ENCODE measurements around the gene DNAJC5.

Gene DNAJC5

DNA sequence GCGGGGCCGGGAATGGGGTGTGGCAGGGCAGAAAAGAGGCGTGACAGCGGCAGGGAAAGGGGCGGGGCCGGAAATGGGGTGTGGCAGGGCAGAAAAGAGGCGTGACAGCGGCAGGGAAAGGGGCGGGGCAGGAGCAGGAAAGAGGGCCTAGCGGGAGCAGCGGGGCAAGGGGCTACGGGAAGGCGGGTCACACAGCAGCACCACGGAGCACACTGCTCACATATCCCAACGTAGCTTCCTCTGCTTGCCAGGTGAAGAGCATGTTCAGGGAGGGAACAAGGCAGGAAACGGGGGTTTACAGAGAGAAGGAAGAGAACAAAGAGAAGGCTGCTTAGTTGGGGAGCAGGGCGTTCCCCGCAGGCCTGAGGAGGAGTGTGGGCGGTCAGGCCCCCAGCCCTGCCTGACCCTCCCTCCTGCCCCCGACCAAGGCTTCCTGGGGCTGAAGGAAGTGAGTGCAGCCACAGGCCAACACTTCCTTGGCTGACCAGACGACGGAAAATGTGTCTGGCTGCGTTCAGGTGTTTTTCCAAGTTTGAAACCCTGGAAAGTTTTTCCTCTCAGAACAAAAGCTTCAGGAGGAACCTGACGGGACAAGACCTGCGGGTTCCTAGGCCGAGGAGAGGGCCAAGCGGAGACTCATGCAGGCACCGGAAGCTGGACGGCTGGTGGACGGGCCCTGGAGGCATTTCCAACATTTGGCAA is 47.5 kb downstream of the DNAJC5 start:
- peak; percentile 49 for DNase-seq

DNA sequence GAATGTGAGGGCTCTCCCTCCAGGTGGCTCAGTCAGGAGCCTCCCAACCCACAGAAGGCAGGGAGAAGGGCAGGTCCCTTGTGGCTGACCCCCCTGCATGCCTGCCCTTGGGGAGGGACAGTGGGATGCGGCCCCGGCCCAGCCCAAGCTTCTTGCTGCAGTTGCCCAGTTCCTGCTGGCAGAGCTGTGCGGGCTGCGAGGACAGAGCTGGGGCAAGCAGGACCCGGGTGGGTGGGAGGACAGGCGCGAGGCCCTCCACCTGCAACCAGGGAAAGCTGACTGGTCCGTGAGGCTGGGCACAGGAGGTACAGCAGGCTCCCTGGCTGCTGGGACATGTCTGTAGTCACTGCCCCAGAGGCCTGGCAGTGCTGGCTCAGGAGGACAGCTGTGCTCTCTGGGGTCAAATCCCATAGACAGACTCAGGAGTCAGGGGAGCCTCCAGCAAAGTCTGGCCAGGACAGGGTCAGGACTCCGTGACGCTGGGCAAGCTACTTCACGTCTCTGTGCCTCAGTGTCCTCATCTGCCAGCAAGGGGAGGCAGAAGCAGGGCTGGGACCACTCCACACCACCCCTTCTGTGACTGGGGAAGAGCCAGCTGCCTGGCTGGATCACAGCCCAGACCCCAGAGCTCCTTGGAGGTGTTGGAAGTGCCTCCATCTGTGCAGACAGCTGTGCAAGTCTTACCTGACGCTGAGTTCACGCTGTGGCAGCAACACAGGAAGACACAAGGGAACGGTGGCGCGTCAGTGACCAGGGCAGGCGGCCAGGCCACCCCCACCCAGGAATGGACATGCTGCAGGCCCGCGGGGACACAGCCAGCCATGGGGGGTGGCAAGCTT is 48.3 kb downstream of the DNAJC5 start:
- no peak for DNase-seq

DNA sequence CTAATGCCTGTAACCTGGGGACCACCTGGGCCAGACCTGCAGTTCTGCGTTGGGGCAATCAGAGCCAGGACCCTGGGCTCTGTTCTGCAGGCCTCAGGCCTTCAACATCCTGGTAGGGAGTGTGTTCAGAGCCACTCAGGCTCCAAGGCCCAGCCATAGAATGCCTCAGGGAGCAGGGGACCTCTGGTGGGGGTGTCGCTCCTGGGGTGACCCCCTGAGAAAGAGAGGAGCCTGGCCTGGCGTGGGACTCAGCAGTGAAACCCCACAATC is 48.8 kb downstream of the DNAJC5 start:
- DNase-seq = no peak

DNA sequence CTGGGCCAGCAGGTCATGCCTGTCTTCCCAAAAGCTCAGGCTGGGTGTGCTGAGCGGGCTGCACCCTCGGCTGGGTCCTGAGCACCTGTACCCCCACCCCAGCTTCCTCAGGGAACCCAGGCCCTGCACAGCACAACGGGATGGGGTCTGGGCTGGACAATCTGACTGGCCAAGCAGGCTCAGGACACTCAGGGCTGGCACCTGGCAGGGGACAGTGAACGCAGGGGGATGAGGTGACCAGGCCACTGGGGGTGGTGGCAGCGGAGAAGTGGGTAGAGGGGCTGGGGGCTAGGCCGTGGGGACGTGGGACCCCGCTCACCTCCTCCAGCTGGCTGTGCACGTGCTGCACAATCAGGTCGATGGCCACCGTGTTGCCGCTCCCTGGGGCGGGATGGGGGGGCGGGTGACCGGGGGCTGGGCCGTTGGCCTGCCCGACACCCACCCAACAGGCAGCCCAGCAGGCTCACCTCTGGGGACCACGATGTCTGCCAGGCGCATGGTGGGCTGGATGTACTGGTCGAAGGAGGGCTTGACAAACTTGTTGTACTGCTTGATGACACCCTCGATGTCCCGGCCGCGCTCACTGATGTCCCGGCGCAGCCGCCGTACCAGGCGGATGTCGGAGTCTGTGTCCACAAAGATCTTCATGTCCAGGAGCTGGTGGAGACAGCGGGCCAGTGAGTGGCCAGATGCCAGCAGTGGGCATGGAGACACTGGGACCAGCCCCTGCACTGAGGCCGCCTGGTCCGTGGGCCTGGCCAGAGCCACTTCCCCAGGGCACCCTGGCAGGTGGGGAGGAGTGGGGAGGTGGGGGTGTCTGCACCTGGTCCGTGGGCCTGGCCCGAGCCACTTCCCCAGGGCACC is 49.4 kb downstream of the DNAJC5 start:
- no peak for DNase-seq

DNA sequence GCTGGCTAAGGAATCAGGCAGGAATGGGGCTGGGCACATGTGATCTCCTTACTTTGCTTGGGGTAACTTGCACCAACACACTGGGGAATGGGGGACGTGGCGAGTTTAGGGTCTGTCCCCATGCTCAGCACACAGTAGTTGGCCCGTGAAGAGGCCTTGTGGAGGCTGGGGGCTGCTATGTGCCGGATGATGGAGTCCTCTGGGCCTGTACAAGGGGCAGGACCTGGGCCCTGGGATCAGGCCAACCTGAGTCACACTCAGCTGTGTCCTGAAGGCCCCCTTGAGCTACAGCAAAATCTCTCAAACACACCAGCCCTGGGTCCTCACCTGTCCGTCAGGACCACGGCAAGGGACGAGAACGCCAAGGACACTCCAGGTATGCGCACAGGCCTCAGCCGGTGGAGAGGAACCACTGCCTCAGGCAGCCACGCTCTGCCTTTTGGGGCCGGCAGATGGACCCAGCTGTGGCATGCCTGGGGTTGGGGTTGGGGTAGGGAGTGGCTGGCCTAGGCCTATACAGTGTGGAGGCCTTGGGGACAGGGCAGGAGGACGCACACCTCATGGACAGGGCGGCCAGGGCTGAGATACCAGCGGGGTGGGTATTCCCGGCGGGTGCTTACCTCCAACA is 50.2 kb downstream of the DNAJC5 start:
- no peak for DNase-seq

DNA sequence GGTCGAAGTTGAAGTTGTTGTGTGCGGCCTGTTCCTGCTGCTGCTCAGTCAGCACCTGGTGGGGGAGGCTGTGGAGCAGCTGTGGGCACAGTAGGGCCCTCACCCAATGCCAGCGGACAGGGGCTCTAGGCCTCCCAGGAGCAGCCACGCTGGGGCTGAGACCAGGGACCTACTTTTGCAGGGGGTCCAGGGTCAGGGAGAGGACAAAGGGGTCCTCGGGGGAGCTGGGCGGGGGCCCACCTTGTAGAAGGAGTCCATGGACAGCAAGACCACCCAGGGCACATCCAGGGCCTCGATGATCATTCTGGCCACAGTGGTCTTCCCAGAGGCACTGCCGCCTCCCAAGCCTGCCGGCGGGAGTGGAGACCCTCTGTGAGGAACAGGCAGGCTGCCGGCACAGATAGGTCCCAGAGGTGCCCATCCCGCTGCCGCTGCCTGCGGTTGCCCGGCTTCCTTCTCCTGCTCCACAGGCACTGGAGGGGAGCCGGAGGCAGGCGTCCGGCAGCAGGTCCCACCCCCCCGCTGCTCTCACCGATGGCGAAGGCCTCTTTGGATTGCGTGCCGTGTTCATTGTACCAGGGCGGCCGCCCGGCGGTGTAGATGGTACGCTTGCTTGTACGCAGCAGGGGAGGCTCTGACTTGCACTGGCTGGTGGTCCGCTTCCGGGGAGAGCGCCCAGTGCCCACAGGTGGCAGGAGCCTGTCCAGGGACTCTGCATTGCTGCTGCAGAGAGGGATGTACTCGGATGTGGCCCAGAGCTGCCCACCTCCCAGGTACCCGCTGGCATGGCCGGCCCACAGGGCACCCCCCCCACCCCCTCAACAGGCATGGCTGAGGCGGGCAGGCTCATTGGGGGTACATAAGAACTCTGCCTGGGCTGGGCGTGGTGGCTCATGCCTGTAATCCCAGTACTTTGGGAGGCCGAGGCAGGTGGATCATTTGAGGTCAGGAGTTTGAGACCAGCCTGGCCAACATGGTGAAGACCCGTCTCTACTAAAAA is 51.3 kb downstream of the DNAJC5 start:
- DNase-seq = no peak

DNA sequence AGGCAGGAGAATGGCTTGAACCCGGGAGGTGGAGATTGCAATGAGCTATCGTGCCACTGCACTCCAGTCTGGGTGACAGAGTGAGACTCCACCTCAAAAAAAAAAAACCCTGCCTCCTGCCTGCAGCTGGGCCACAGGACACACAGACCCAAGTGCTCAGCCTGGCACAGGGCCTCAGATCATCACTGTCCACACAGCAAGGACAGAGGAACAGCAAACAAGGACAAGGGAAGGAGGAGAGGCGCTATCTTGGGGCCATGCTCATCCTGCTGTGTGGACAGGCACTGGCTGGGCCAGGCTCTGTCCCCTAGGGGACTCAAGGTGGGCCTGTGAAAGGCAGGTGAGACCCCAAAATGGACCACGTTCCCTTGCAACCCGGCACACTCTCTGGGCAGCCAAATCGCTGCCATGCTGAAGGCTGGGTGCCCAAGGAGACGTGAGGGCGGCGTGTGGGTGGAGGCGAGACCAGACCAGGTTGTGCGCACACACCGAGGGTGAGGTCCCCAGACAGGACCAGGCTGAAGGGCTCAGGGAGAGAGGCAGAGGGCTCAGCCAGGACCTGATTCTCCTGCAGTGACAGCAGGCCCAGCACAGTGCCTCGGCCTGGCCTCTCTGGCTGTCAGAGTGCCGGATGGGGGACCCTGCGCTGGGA is 52.2 kb downstream of the DNAJC5 start:
- no peak for DNase-seq

DNA sequence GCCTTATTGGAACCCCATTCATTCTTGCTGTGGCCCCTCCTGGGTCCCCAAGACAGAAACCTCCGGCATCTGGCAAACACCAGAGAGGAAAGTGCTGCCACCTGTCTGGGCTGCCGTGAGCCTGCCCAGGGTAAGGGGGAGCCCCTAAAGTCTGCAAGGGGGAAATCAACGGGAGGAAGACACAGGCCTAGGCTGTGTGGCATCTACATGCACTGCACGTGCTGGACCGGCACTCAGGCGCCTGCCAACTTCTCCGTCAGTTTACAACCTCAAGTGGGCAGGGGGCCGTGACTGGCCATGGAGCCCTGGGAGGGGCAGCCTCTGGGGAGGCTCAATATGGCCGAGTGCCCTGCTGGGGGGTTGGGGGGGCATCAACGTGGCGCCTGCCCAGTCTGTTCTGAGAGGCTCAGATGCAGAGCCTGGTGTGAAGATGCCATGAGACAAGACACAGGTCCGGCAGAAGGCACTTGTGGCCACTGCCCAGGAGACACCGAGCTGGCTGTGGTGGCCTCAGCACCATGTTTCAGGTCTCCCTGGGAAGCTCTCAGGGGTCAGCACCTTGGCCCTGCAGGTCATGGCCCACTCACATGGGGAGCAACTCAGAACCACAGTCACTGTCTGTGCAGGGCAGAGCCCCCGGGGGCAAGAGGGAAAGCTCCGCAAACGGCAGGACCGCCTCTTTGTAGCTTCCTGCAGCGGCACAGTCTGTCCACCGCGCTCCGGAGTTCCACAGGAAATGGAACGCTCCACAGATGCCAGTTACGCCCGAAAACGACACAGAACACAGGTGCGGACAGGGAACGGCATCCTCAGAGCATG is 52.9 kb downstream of the DNAJC5 start:
- DNase-seq = peak; percentile 37

DNA sequence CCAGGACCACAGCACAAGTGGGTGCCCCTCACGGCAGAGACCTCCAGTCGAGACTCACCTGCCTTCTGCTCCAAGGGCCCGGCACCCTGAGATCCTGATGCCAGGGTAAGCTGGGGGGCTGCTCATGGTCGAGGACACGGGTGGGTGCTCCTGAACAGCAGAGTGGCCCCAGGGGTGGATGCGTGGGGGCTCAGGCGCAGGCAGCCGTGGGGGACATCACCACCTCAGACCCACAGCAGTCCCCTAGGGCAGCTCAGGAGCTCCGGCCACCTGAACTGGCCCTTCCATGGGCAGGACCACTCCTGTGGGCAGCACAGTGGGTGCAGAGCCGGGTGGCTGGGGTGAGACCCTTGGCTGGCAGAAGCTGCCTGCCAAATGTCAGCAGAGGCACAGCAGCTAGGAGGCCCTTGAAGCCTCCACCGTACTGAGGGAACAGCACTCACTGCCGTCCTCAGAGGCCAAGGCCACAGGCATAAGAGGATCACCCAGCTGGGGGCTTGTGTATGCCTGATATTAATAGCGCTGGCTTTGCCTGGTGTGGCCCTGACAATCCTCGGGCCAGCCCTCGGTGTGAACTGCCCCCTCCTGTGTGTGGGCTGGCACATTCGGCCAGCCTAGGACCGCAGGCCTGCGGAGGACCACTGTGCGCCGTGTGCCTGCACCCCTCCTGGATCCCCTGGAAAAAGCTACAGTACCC is 55.9 kb downstream of the DNAJC5 start:
- no peak for DNase-seq

DNA sequence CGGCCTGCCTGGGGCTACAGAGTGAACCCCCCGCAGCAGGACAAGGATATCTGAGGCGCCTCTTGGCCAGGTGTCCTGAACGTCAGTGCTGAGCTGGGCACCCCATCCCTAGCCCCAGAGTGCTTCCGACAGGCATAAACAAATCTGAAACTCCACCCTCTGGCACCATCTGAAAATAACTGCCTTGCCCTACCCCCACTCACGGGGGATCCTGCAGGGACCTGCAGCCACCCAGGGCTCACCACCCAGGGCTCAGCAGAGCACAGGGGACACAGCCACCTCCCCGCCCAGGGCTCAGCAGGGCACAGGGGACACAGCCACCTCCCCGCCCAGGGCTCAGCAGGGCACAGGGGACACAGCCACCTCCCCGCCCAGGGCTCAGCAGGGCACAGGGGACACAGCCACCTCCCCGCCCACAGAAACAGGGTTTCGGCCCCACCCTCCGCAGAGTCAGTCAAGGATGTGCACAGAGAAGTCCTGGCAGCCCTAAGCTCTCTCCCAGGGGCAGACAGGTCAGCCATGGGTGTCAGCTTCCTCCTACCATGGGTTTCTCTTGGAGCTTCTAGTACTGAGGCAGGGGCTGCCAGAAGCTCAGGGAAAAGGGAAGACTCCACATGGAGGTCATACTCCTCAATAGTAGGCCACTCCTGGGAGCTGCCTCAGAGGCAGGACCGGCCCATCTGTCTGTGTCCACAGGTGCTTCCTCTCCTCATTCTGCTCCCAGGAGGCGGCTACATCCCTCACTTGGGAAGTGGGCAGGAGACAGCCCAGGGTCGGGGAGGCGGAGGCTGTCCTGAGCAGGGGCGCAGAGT is 56.7 kb downstream of the DNAJC5 start:
- no peak for DNase-seq

DNA sequence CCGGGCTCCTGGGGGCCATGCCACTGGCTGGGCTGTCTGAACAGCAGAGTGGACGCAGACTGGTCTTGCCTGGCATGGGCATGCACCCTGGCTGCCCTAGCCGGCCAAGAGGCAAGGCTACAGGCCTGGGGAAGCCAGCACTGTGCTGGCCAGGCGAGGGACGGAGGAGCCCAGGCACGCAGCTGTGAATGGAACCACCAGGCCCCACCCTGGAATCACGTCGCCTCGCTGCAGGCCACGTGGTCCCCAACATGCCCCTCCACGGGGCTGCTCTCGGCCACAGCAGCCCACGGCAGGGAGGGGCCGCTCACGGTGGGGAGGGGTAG is 57.2 kb downstream of the DNAJC5 start:
- DNase-seq = no peak

DNA sequence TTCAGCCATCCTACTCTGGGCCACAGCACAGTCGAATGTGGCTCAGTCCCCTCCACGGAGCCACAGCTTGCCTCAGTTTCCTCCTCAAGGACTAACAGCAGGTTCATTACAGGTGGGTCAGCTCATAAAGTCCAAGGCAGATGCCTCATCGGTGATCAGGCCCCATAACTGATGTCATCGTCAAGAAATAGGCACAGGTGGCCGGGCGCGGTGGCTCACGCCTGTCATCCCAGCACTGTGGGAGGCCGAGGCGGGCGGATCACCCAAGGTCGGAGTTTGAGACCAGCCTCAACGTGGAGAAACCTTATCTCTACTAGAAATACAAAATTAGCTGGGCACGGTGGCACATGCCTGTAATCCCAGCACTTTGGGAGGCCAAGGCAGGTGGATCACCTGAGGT is 57.8 kb downstream of the DNAJC5 start:
- no peak for DNase-seq

DNA sequence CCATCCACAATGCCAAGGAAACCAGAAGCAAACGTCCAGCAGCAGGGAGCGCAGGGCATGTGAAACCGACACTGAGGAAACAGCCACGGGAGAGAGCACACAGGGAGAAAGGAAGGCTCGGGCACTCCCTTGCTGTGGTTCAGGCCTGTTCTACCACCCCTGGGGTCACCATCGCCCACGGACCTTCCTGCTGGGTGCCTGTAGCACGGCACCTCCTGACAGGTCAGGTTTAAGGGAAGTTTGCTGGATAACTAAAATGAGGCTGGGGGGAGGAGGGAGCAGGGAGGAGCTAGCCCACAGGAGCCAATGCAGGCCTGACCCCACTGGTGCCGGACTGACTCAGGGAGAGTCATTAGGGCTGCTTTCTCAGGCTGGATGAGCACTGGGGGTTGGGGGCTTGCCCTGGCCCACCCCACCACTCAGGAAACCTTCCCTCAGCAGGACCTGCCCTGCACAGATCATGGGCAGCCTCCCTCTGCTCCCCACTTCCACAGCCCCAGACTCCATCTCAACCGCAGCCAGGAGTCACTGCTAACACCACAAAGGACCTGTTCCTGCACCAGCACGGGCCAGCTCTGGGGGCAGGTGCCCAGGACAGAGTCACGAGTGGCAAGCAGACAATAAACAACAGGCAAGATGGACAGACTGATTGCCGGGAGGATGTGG is 59.0 kb downstream of the DNAJC5 start:
- DNase-seq = no peak

DNA sequence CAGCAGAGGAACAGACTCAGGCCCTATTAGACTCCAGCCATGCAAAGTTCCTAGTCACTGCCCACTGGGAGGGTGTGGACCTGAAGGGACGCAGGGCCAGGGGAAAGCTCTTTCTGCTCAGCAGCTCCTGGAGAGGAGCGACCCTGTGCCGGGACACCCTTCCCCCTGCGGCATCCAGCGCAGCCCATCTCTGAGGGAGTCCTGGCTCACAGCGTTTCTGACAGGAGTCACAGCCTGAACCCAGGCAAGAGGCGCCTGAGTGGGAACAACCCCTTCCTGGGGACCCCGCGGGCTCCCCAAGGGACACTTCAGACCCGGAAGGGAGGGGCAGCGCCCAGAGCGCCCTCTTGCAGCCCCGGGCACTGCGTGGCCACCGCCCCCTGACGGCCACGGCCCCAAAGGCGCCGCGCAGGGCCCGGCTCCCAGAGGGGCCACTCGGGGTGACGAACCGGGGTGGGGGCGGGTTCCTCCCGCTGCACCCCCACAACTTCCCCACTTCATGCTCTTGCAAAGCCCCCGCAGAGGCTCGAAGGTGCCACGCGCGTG is 60.4 kb downstream of the DNAJC5 start:
- DNase-seq = peak; percentile 47

DNA sequence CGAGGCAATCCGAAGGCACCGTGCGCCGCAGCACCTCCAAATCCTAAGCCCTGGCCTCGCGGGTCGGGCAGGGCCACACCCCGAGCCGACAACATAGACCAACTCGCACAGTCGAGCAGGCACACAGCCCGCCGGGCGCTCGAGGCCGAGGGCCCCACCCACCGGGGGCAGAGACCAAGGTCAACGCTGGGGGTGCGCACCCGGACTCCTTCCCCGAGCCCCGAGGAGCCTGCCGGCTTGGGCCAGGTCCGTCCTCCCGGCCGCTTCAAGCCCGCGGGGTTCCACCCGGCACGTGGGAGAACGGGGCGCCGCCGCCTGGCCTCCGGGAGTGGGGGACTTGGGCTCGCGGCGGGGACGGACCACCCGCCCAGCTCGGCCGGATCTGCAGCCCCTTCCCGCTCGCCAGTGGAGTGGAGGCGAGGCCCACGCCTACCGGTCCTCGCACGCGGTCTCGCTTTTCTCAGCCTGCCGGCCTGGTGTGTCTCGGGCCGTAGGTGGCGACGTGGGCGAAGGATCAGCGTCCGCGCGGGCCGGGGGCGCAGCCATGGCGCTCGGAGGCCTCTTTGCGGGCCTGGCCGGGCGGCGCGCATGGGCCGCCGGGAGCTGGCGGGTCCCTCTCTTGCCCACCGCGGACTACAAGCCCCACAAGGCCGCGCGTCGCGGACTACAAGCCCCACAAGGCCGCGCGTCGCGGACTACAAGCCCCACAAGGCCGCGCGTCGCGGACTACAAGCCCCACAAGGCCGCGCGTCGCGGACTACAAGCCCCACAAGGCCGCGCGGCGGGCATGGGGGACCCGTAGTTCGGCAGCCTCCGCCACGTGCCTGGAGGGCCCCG is 61.1 kb downstream of the DNAJC5 start, which contains the start of gene UCKL1:
UCKL1 (minus strand) TSS at position 590 of the 837 bp plus-strand sequence; CDS start at position 546, 44 bp downstream.
- peak; percentile 91 for DNase-seq

DNA sequence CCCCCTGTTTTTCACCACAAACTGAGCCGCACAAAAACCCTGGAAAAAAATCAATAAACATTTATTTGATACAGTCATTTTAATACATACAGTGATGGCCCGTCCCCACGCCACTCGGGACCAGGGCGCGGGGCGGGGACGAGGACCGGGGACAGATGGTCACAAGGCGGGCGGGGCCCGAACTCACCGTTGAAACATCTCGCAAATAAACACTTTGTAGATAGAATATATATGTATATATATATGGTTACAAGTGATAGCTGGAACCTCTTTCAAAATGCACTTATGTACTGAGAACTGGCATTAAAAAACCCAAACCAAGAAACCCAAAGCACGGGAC is 61.7 kb downstream of the DNAJC5 start:
- DNase-seq = no peak

DNA sequence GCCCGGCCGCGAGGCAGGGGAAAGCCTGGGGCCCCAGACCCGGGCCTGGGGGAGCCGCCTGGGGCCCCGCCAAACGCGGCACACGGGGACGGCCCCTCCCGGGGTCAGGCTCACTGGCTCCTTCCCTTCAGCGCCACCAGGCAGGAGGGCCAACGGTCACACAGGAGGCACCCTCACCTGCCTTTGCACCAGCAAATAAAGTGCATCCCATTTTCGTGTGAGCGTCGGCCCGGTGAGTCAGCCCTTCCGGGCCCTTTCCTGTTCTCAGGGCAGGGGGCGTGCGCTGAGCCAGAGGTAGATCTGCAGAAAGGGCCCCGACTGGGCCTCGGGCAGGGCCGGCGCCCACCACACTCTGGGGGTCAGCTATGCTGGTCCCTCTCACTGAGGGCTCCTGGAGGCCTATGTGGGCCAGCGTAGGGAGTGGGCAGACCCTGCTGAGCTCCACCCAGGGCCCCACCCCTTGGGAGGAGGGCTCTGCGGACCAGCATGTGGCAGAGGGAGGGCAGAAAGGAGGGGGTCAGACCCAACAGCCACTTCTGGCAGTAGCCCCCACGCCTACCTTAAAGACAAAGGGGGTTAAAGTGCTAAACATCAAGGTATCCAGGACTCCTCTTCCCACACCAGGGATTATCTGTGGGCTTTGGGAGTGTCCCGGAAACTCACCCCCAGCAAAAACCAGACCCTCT is 62.2 kb downstream of the DNAJC5 start:
- DNase-seq = peak; percentile 58

All from CD4-positive, alpha-beta T cell treated with Interleukin-10 for 1 hour (primary cell).